Thymus (tissue), 11 donors: Measurements from ENCODE around the gene ZNF335. TPM values are rescaled to one million over a fixed set of nuclear protein-coding genes. Genes with fewer than 3 reads are reported as not detected.

Experiments used
- DNase-seq, 9 donors: peaks; one replicate each; pipeline ENCODE4 v3.0.0-alpha.2; 2013; ENCODE audit warnings: low spot score in 9 of 9, low read depth in 6 of 9, missing footprints in 1 of 9
- H3K27ac ChIP-seq, 2 donors: one replicate each; pipeline ENCODE4 v1.5.1; 2013; ENCODE audit warnings: control low read depth in 1 of 2, low read depth in 1 of 2, low read length in 1 of 2, mild to moderate bottlenecking in 1 of 2, moderate library complexity in 1 of 2
- H3K27me3 ChIP-seq, 2 donors: one replicate each; pipeline ENCODE4 v1.5.1; 2013; ENCODE audit warnings: low read length in 1 of 2; ENCODE audit not compliant: control insufficient read depth in 2 of 2, insufficient read depth in 1 of 2
- H3K36me3 ChIP-seq, 2 donors: one replicate each; pipeline ENCODE4 v1.5.1; 2013; ENCODE audit warnings: low read length in 1 of 2, mild to moderate bottlenecking in 1 of 2, moderate library complexity in 1 of 2; ENCODE audit not compliant: control insufficient read depth in 2 of 2, insufficient read depth in 2 of 2
- H3K4me1 ChIP-seq, 2 donors: one replicate each; pipeline ENCODE4 v1.5.1; 2013; ENCODE audit warnings: low read length in 2 of 2; ENCODE audit not compliant: control insufficient read depth in 2 of 2, insufficient read depth in 2 of 2
- H3K4me3 ChIP-seq, 2 donors: one replicate each; pipeline ENCODE4 v1.5.1; 2013; ENCODE audit warnings: low read length in 2 of 2, control low read depth in 1 of 2, mild to moderate bottlenecking in 1 of 2
- H3K9me3 ChIP-seq, 2 donors: one replicate each; pipeline ENCODE4 v1.5.1; 2013; ENCODE audit warnings: low read length in 1 of 2, mild to moderate bottlenecking in 1 of 2; ENCODE audit not compliant: control insufficient read depth in 2 of 2, insufficient read depth in 1 of 2
- WGBS: extraction: QIAGEN DNeasy Blood & Tissue Kit; methylation state at CpG from one replicate; pipeline ENCODE4 v1.1.7; 2013; 5-methylcytosine and 5-hydroxymethylcytosine counted together
- polyA plus RNA-seq: library from polyadenylated mRNA; stranded (reverse); fragments of 200-250 nt; gene quantifications from one replicate; pipeline ENCODE4 v1.2.3, GENCODE V29; 2013
- total RNA-seq: library from RNA; stranded (reverse); fragments of 120-200 nt; gene quantifications from one replicate; pipeline ENCODE4 v1.2.4, GENCODE V29; 2013
- donor health status: healthy.

The ZNF335 gene
- total and polyA plus RNA-seq, 2 donors: 8.3 to 16.5 TPM

- Histone ChIP-seq H3K4me1 (peaks cover 4 to 5% of the 10 kb centered on the region in 2 donors), H3K9me3 (no peaks in the 10 kb centered on the region), H3K4me3 (no peak overlapping the region), H3K36me3 (peaks cover 77 to 80% of the 10 kb centered on the region in 2 donors), H3K27ac (no peak overlapping the region), H3K27me3 (no peaks in the 10 kb centered on the region)
- WGBS: 96% methylated on average over 13 of the region's 13 CpGs
- no peak for DNase-seq
Measured at GRCh38 chr20:45940469-45940868, 31.5 kb downstream of the ZNF335 start.

DNA sequence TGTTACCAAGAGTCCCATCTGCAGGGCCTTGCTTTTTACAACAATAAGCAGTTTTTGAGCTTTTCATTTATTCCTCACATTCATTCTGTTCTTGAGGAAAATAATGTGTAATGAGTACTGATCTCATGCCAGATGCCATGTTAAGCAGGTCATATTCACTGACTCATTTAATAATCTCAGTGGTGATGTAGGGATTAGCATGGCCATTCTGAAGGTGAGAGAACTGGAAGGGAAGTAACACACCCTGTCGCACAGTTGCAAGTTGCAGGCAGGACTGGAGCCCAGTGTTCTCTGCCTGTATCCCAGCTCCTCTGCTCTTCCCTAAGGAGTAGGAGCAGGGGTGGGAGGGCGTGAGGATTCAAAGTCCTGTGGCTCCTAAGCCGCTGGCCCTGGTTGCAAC is 31.9 kb downstream of the ZNF335 start:
- H3K4me1 ChIP-seq: peaks cover 4 to 6% of the 10 kb centered on the region in 2 donors
- H3K4me3 ChIP-seq: no peak overlapping the region
- WGBS: 98% methylated on average over 3 of the region's 3 CpGs
- no peaks in the 10 kb centered on the region for H3K27me3 ChIP-seq
- no peak overlapping the region for H3K27ac ChIP-seq
- H3K9me3 ChIP-seq: no peaks in the 10 kb centered on the region
- peaks cover 73 to 76% of the 10 kb centered on the region in 2 donors for H3K36me3 ChIP-seq
- no peak for DNase-seq

GRCh38 chr20:45938727-45939438 is 33.1 kb downstream of the ZNF335 start:
- Histone ChIP-seq H3K27me3 (no peaks in the 10 kb centered on the region), H3K4me1 (peaks cover 4 to 8% of the 10 kb centered on the region in 2 donors), H3K36me3 (peaks cover 62 to 65% of the 10 kb centered on the region in 2 donors), H3K9me3 (no peaks in the 10 kb centered on the region), H3K27ac (no peak overlapping the region), H3K4me3 (no peak overlapping the region)
- 98% methylated on average over 13 of the region's 13 CpGs for WGBS
- no peak for DNase-seq

GRCh38 chr20:45937765-45938164 is 34.2 kb downstream of the ZNF335 start:
- Histone ChIP-seq H3K36me3 (peaks cover 50 to 53% of the 10 kb centered on the region in 2 donors), H3K27me3 (no peaks in the 10 kb centered on the region), H3K9me3 (no peaks in the 10 kb centered on the region), H3K27ac (no peak overlapping the region), H3K4me3 (no peak overlapping the region), H3K4me1 (peaks cover 4 to 16% of the 10 kb centered on the region in 2 donors)
- WGBS: 95% methylated on average over 2 of the region's 2 CpGs
- DNase-seq: no peak

DNA sequence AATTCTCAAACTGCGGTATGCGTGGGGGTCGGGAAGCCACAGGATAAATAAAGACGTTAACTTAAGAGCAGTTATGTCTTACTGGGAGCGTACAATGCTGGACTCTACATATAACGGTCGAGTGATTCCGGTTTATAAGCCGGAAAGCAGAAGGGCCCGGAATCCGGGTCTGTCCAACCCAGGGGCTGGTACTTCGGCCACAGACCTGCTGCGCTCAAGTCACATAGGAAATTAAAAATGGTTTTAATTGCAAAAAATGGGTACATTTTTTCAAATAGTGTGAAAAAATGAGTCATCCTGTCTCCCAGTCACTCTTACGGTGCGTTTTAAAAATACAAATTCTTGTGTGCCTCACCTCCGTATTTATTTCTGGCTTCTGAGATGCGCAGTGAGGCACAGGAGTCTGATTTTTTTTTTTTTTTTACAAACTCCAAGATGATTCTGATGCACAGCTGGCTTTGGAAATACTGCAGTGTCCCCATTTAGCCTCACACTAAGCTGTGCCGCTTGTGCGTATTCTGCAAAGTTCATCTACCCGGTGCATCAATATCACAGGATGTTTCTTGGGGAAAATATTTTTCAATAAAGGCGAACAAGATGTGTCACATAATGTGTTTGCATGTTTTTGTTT is 36.5 kb downstream of the ZNF335 start:
- peak overlapping the region; percentile 71 to 81 for H3K4me3 ChIP-seq
- no peaks in the 10 kb centered on the region for H3K9me3 ChIP-seq
- WGBS: 15% methylated on average over 21 of the region's 21 CpGs
- H3K27ac ChIP-seq: peak overlapping the region; percentile 79 to 93
- peaks cover 4 to 16% of the 10 kb centered on the region in 2 donors for H3K4me1 ChIP-seq
- no peak for DNase-seq
- H3K27me3 ChIP-seq: no peaks in the 10 kb centered on the region
- peaks cover 36 to 38% of the 10 kb centered on the region in 2 donors for H3K36me3 ChIP-seq

GRCh38 chr20:45934586-45935415 is 37.2 kb downstream of the ZNF335 start, which contains the start of gene PCIF1:
Gene PCIF1, plus strand, starts transcription at chr20:45934683. Its CDS starts 4,317 bp downstream, at chr20:45939000.
- peak; percentile 96 to 100 (median 99) for DNase-seq
- Histone ChIP-seq H3K9me3 (no peaks in the 10 kb centered on the region), H3K4me1 (peaks cover 4 to 16% of the 10 kb centered on the region in 2 donors), H3K4me3 (peak within 1 kb of the TSS; percentile 79 to 81), H3K27ac (peak within 1 kb of the TSS; percentile 98 to 99), H3K36me3 (peaks cover 29 to 30% of the 10 kb centered on the region in 2 donors), H3K27me3 (no peaks in the 10 kb centered on the region)
- under 1% methylated on average over 102 of the region's 102 CpGs for WGBS

- peak in 3 of 9 donors; percentile 62 to 75 (median 65) for DNase-seq
- peaks cover 22 to 24% of the 10 kb centered on the region in 2 donors for H3K36me3 ChIP-seq
- H3K27ac ChIP-seq: peak overlapping the region; percentile 92 to 99
- H3K4me1 ChIP-seq: peaks cover 4 to 16% of the 10 kb centered on the region in 2 donors
- H3K4me3 ChIP-seq: peak overlapping the region; percentile 79 to 81
- no peaks in the 10 kb centered on the region for H3K27me3 ChIP-seq
- WGBS: under 1% methylated on average over 34 of the region's 34 CpGs
- H3K9me3 ChIP-seq: no peaks in the 10 kb centered on the region
Measured at GRCh38 chr20:45934046-45934585, 37.9 kb downstream of the ZNF335 start.

DNA sequence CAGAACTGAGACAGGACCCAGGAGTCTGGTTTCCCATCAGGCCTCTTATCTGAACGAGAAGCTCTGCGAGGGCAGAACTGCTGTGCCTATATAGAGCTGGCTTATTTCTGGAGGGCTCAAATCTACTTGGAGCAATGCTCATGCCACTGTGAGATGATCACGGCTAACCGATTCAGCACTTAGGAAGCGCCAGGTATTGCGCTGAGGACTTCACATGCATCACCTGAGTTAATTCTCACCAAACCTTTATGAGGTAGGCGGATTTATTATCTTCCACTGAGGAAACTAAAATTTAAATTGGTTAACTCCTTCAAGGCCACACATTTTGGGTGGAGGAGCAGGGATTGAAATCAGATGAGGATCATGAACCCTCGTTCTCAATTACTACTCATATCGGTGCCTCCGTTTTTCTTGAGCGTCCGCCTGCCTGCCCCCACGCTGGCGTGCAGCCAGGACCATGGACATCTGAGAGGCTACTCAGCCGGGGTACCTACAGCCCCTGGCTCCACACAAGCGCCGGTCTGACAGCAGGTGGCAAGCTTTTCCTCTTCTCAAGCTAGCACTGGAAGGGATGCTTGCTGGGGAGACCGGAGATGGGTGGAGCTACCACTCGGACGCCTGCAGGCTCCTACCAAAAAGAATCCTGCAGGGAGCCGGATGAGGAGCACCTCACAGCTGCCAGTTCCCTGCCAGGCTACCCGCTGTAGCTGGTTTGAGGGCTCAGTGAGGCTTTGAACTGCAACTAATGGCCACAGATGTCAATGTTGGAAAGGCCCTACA is 38.5 kb downstream of the ZNF335 start:
- WGBS: 32% methylated on average over 22 of the region's 22 CpGs
- Histone ChIP-seq H3K9me3 (no peaks in the 10 kb centered on the region), H3K4me1 (peaks cover 4 to 16% of the 10 kb centered on the region in 2 donors), H3K4me3 (peak overlapping the region; percentile 79 to 81), H3K27me3 (no peaks in the 10 kb centered on the region), H3K36me3 (peaks cover 15 to 17% of the 10 kb centered on the region in 2 donors), H3K27ac (peak overlapping the region; percentile 92 to 99)
- DNase-seq: peak in 6 of 9 donors; percentile 55 to 85 (median 66)
